Endodermal cell (in vitro differentiated cells): ENCODE measurements around the gene KATNBL1. TPM values are rescaled to one million over a fixed set of nuclear protein-coding genes. Genes with fewer than 3 reads are reported as not detected.
"Not testable (repeated sequence)": the region's sequence is repeated elsewhere in the genome, so short reads cannot be mapped to it uniquely, and the experiment has no call there.

Experiments used
- DNase-seq: peaks from one replicate; pipeline ENCODE4 v3.0.0-alpha.2; 2017
- H3K27ac ChIP-seq: 2 replicates; pipeline ENCODE4 v1.5.1; 2013; ENCODE audit warnings: mild to moderate bottlenecking, low read depth, low read length, moderate library complexity
- H3K27me3 ChIP-seq: 2 replicates; pipeline ENCODE4 v1.6.1; 2013; ENCODE audit warnings: mild to moderate bottlenecking, low read length, moderate library complexity; ENCODE audit not compliant: insufficient read depth, control insufficient read depth, poor library complexity, severe bottlenecking
- H3K36me3 ChIP-seq: 2 replicates; pipeline ENCODE4 v1.7.0; 2013; ENCODE audit warnings: mild to moderate bottlenecking, low read length, moderate library complexity; ENCODE audit not compliant: control insufficient read depth, insufficient read depth
- H3K4me1 ChIP-seq: one replicate; pipeline ENCODE4 v1.7.0; 2013; ENCODE audit warnings: low read length; ENCODE audit not compliant: control insufficient read depth, insufficient read depth
- H3K4me3 ChIP-seq: 2 replicates; pipeline ENCODE4 v1.5.1; 2013; ENCODE audit warnings: mild to moderate bottlenecking, low read length, moderate library complexity
- H3K9ac ChIP-seq: 2 replicates; pipeline ENCODE4 v1.6.1; 2013; ENCODE audit warnings: mild to moderate bottlenecking, low read length, moderate library complexity; ENCODE audit not compliant: poor library complexity, severe bottlenecking; ENCODE audit errors: extremely low read depth
- H3K9me3 ChIP-seq: 2 replicates; pipeline ENCODE4 v1.6.1; 2013; ENCODE audit warnings: mild to moderate bottlenecking, low read length, moderate library complexity; ENCODE audit not compliant: control insufficient read depth
- H3K27ac Mint-ChIP-seq: 2 replicates; pipeline ENCODE4 v1.8.0; 2020; ENCODE audit warnings: mixed read lengths
- H3K27me3 Mint-ChIP-seq: 2 replicates; pipeline ENCODE4 v1.8.0; 2021; ENCODE audit warnings: mild to moderate bottlenecking, mixed read lengths; ENCODE audit not compliant: insufficient read depth
- H3K36me3 Mint-ChIP-seq: 2 replicates; pipeline ENCODE4 v1.8.0; 2020; ENCODE audit warnings: low read depth, mixed read lengths
- H3K4me1 Mint-ChIP-seq: 2 replicates; pipeline ENCODE4 v1.8.0; 2020; ENCODE audit warnings: mixed read lengths
- H3K4me3 Mint-ChIP-seq: 2 replicates; pipeline ENCODE4 v1.8.0; 2020; ENCODE audit warnings: mild to moderate bottlenecking, moderate library complexity, mixed read lengths
- H3K9me3 Mint-ChIP-seq: 2 replicates; pipeline ENCODE4 v1.8.0; 2020; ENCODE audit warnings: mild to moderate bottlenecking, mixed read lengths
- CTCF ChIP-seq: fragments of 200-600 bp; sonication (generic); conservative IDR thresholded peaks from 2 replicates; pipeline ENCODE4 v1.5.0; 2021; ENCODE audit warnings: antibody characterized with exemption, mild to moderate bottlenecking
- WGBS, 2 experiments: methylation state at CpG; one replicate each; pipeline versions ENCODE4 v1.1.5 to v1.1.7; 2013; ENCODE audit warnings: missing lambda C conversion rate in 2 of 2, mixed read lengths in 1 of 2; ENCODE audit not compliant: insufficient coverage in 1 of 2, insufficient read length in 1 of 2; 5-methylcytosine and 5-hydroxymethylcytosine counted together
- total RNA-seq, 2 donors: library from RNA; stranded (reverse); fragmentation: NEBNext Ultra II Directional in 1 of 2; extraction: Animal tissue kit (Norgen Biotek cat#: 25700) in 1 of 2; gene quantifications; 2 replicates in 1 of 2; 3 replicates in 1 of 2; pipeline ENCODE4 v1.2.1, GENCODE V29; 2021

The KATNBL1 gene
- total RNA-seq, 2 donors from 2014 or later = 54.3 to 71.8 TPM

GRCh38 chr15:34179234-34179633, 30.7 kb downstream of the KATNBL1 start:
- Histone ChIP-seq H3K4me3 (no peak overlapping the region), H3K27me3 (no peaks in the 10 kb centered on the region), H3K4me1 (no peaks in the 10 kb centered on the region), H3K9ac (no peak overlapping the region), H3K9me3 (peaks cover 3% of the 10 kb centered on the region), H3K36me3 (no peaks in the 10 kb centered on the region), H3K27ac (no peak overlapping the region)
- Mint-ChIP-seq H3K36me3 (peaks cover 17% of the 10 kb centered on the region), H3K4me3 (no peak overlapping the region), H3K27ac (no peak overlapping the region), H3K9me3 (peaks cover 5% of the 10 kb centered on the region), H3K4me1 (peaks cover 5% of the 10 kb centered on the region), H3K27me3 (no peaks in the 10 kb centered on the region)
- DNase-seq = no peak
- TF ChIP-seq CTCF = no peak
- WGBS, 2 experiments = 94% methylated on average over 3 of the region's 3 CpGs; no CpG with 5 or more reads in 1 of the 2 experiments

- H3K4me1 Mint-ChIP-seq, H3K27ac ChIP-seq, H3K27me3 Mint-ChIP-seq, H3K27me3 ChIP-seq, H3K9ac ChIP-seq, H3K27ac Mint-ChIP-seq, H3K4me3 Mint-ChIP-seq, H3K4me3 ChIP-seq, H3K4me1 ChIP-seq: not testable (repeated sequence)
- peaks cover 39% of the 10 kb centered on the region for H3K9me3 Mint-ChIP-seq
- peak; percentile 60 for TF ChIP-seq CTCF
- WGBS, 2 experiments = 92 to 96% methylated on average over 9 to 14 of the region's 14 CpGs
- peak; percentile 67 for DNase-seq
- peaks cover 42% of the 10 kb centered on the region for H3K9me3 ChIP-seq
- peaks cover 40% of the 10 kb centered on the region for H3K36me3 Mint-ChIP-seq
- H3K36me3 ChIP-seq = peaks cover 22% of the 10 kb centered on the region
Observed at GRCh38 chr15:34165987-34166573, 43.8 kb downstream of the KATNBL1 start.

GRCh38 chr15:34161329-34161963, 48.5 kb downstream of the KATNBL1 start:
- no peak overlapping the region for H3K9ac ChIP-seq
- H3K4me3 Mint-ChIP-seq = no peak overlapping the region
- TF ChIP-seq CTCF = no peak
- no peaks in the 10 kb centered on the region for H3K4me1 ChIP-seq
- H3K36me3 Mint-ChIP-seq = peaks cover 74% of the 10 kb centered on the region
- H3K27ac ChIP-seq = no peak overlapping the region
- H3K4me3 ChIP-seq = peak overlapping the region; percentile 46
- peak; percentile 58 for DNase-seq
- no peaks in the 10 kb centered on the region for H3K27me3 ChIP-seq
- H3K4me1 Mint-ChIP-seq = no peaks in the 10 kb centered on the region
- H3K36me3 ChIP-seq = peaks cover 58% of the 10 kb centered on the region
- peaks cover 73% of the 10 kb centered on the region for H3K9me3 ChIP-seq
- peaks cover 44% of the 10 kb centered on the region for H3K9me3 Mint-ChIP-seq
- WGBS, 2 experiments = 94 to 96% methylated on average over 6 to 9 of the region's 9 CpGs
- H3K27me3 Mint-ChIP-seq = no peaks in the 10 kb centered on the region
- H3K27ac Mint-ChIP-seq = no peak overlapping the region
